22Rv1 (cell line): ENCODE data around the gene PPP1R13B.

Experiments used
- H3K27ac ChIP-seq: fragments of 450-650 bp; 2 replicates; pipeline ENCODE4 v1.5.1; 2017
- ZFX ChIP-seq: fragments of 450-650 bp; IDR thresholded peaks from 2 replicates; pipeline ENCODE4 v1.6.1; 2017; ENCODE audit warnings: antibody characterized with exemption, borderline replicate concordance
- TF ChIP-seq, protein P1 (sequence below): fragments of 450-650 bp; IDR thresholded peaks from 2 replicates; pipeline ENCODE4 v1.5.1; 2017; ENCODE audit warnings: mild to moderate bottlenecking

Gene PPP1R13B, protein sequence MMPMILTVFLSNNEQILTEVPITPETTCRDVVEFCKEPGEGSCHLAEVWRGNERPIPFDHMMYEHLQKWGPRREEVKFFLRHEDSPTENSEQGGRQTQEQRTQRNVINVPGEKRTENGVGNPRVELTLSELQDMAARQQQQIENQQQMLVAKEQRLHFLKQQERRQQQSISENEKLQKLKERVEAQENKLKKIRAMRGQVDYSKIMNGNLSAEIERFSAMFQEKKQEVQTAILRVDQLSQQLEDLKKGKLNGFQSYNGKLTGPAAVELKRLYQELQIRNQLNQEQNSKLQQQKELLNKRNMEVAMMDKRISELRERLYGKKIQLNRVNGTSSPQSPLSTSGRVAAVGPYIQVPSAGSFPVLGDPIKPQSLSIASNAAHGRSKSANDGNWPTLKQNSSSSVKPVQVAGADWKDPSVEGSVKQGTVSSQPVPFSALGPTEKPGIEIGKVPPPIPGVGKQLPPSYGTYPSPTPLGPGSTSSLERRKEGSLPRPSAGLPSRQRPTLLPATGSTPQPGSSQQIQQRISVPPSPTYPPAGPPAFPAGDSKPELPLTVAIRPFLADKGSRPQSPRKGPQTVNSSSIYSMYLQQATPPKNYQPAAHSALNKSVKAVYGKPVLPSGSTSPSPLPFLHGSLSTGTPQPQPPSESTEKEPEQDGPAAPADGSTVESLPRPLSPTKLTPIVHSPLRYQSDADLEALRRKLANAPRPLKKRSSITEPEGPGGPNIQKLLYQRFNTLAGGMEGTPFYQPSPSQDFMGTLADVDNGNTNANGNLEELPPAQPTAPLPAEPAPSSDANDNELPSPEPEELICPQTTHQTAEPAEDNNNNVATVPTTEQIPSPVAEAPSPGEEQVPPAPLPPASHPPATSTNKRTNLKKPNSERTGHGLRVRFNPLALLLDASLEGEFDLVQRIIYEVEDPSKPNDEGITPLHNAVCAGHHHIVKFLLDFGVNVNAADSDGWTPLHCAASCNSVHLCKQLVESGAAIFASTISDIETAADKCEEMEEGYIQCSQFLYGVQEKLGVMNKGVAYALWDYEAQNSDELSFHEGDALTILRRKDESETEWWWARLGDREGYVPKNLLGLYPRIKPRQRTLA

DNA sequence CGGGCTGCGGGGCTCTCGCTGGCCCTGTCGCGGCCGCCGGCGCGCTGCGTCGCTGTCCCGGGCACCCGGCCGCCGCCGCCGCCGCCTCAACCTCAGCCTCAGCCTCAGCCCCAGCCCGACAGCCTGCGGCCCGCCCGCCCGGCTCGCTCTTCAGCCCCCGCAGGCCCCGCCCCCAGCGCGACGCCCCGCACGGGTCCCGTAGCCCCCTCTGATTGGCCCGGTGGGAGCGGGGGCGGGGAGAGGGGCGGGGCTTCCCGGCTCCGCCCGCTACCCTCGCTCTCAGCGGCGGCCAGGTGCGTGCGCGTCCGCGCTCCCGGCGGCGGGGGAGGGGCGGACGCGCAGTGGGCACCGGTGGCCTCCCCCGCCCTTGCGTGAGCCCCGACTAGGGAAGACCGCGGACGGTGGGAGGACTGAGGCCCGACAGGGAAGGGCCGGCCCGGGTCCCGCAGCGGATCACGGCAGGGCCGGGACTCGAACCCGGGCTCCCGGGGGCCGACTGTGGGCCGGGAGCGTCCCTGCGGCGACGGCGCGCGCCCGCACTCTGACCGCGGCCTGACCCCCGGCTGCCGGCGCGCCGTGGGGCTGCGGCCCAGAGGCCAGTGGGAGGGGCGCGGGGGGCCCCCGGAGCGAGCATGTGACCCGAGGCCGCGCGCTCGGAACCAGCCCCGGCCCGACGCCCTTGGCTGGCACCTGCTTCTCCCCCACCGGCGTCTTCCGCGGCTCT is at the start of gene PPP1R13B:
TSS of gene PPP1R13B (minus strand) at position 125 of the 724 bp plus-strand sequence. CDS start 268 bp downstream, outside the sequence.
- TF ChIP-seq, protein P1, sequence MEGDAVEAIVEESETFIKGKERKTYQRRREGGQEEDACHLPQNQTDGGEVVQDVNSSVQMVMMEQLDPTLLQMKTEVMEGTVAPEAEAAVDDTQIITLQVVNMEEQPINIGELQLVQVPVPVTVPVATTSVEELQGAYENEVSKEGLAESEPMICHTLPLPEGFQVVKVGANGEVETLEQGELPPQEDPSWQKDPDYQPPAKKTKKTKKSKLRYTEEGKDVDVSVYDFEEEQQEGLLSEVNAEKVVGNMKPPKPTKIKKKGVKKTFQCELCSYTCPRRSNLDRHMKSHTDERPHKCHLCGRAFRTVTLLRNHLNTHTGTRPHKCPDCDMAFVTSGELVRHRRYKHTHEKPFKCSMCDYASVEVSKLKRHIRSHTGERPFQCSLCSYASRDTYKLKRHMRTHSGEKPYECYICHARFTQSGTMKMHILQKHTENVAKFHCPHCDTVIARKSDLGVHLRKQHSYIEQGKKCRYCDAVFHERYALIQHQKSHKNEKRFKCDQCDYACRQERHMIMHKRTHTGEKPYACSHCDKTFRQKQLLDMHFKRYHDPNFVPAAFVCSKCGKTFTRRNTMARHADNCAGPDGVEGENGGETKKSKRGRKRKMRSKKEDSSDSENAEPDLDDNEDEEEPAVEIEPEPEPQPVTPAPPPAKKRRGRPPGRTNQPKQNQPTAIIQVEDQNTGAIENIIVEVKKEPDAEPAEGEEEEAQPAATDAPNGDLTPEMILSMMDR = no peak
- no peak for TF ChIP-seq ZFX
- H3K27ac ChIP-seq = peak within 1 kb of the TSS; percentile 87

DNA sequence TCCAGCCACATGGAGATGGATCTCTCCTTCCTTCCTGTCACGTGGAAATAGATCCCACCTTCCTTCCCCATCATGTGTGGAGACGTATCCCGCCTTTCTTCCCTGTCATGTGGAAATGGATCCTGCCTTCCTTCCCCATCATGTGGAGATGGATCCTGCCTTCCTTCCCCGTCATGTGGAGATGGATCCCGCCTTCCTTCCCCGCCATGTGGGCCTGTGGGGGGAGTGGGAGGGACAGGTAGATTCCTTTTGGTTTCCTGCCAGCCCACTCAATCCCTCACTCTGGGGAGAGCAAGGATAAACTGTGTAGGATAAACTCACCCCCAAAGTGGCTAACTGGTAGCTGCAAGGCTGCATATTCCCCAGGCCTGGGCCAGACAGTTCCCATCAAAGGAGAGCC is 49.2 kb upstream of the PPP1R13B start:
- TF ChIP-seq, protein P1 = no peak
- no peak for TF ChIP-seq ZFX

DNA sequence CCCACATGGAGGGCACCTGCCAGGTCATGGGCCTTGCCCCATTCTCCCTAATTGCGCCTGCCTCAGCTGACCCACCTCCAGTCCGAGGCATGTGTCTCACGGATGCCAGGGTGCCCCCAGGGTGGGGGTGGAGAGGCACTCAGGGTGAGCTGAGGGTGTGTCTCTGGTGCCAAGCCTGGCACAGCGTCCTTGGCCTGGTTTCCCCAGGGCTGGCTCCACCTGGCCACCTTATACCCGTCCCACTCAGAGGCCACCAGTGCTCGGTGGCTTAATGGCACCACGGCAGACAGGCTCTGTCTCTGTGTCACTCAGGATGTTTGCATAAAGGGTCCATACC is 47.3 kb upstream of the PPP1R13B start:
- TF ChIP-seq, protein P1 = no peak
- TF ChIP-seq ZFX = no peak
- no peak overlapping the region for H3K27ac ChIP-seq

More for the DNA sequence above, 49.2 kb upstream of the PPP1R13B start:
- H3K27ac ChIP-seq = peak overlapping the region; percentile 22

DNA sequence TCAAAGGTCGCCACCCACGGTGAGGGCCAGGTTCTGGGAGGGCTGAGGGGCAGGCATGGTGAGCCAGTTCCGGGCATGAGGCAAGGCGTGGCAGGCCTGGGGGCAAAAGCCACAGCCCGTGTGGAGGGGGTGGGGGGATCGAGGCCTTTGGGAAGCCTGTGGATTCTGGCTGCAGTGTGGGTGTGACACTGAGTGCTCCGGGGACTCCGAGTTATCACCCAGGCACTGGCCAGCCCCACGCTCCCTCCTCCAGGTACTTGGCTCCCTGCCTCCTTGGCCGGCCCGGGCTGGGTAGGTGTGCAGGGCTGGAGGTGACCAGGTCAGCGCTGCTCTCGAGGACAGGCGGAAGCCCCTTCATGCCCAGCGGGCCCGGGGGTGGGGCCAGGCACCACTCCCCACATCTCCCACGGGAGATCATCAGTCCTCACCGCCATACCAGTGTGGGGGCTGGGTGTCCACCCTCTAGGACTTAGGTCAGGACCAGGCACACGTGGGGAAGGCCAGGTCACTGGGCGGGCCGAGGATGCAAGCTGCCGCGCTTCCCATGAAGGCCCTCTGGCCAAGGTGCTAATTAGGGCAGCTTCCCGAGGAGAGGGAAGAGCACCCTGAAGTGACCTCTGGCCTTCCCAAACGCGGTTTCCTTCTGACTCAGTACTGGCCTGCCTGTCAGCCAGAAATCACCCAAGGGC is 46.8 kb upstream of the PPP1R13B start:
- TF ChIP-seq, protein P1 = no peak
- TF ChIP-seq ZFX = no peak

DNA sequence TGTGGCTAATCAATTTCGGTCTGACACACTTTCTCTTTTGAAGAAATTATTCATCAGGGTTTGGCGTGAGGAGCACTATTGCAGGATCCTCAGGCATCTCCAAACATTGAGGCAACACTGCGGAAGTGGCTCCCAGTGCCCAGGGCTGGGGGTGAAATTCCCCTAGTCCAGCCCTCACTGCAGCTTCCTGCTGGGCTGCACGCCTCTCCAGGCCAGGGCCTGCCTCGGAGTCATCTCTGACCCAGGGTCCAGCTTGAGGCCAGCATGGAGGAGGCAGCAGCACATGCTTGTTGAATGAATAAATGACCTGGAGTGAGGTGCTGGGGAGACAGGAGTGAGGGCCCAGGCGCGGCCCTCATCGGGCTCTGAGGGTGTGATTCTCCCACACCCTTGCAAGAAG is 44.9 kb upstream of the PPP1R13B start:
- no peak overlapping the region for H3K27ac ChIP-seq
- TF ChIP-seq ZFX = no peak
- TF ChIP-seq, protein P1 = no peak

More for the DNA sequence above, 46.8 kb upstream of the PPP1R13B start:
- no peak overlapping the region for H3K27ac ChIP-seq

DNA sequence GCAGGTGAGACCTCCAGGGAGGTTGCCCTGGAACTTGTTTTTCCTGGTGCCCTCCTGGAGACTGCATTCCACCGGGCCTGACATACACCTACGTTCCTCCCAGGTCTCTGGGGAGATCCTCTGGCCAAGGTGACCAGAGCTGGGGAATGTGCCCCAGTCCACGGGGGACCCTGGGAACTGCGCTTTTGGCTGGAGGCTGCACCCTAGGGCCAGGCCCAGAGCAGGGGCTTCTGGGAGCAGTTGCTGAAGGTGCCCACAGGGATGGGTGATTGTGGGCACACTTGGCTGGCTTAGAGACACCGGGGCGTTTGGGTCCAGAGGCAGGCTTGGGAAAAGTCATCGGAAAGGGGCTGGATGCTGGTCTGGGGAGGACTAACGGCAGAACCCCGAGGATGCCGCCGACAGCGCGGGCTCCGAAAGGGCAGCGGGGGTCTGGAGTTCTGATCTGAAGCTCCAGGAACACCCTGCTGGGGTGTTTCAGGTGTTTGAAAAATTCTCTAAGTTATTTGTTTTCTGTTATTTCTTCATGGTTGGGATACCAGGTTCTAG is 44.4 kb upstream of the PPP1R13B start:
- no peak overlapping the region for H3K27ac ChIP-seq
- no peak for TF ChIP-seq ZFX
